ENCODE measurements around the gene MYOM1.

DNA sequence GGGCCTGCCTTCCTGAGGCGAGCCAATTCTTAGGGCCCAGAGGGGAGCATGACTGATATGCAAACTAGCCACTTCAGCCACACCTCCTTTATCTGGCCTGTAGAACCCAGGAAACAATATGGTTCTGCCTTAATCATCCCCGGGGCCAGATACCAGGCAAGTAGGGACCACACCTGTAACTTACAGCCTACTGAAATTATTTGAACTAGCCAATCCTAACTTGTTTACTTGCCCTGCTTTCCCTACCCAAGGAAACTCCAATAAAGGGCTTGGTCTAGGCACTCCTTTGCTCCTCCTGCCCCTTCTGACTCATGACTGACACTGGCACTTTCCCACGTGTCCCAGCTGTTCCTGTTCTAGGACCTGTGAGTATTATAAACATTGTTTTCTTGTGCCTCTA lies 57.6 kb downstream of the MYOM1 start:
- no peak for TF ChIP-seq EZH2 (IDR thresholded peaks at IDR 0.05; ENCODE audit: borderline replicate concordance)
- TF ChIP-seq, protein P1, sequence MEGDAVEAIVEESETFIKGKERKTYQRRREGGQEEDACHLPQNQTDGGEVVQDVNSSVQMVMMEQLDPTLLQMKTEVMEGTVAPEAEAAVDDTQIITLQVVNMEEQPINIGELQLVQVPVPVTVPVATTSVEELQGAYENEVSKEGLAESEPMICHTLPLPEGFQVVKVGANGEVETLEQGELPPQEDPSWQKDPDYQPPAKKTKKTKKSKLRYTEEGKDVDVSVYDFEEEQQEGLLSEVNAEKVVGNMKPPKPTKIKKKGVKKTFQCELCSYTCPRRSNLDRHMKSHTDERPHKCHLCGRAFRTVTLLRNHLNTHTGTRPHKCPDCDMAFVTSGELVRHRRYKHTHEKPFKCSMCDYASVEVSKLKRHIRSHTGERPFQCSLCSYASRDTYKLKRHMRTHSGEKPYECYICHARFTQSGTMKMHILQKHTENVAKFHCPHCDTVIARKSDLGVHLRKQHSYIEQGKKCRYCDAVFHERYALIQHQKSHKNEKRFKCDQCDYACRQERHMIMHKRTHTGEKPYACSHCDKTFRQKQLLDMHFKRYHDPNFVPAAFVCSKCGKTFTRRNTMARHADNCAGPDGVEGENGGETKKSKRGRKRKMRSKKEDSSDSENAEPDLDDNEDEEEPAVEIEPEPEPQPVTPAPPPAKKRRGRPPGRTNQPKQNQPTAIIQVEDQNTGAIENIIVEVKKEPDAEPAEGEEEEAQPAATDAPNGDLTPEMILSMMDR (IDR thresholded peaks at IDR 0.05; ENCODE audit: poor library complexity), result no peak

Measured in hepatocyte (in vitro differentiated cells).